Urinary bladder (tissue), 4 donors: ENCODE data around the gene NCKAP5. TPM values are rescaled to one million over a fixed set of nuclear protein-coding genes. Genes with fewer than 3 reads are reported as not detected.
"Not testable (repeated sequence)": the region's sequence is repeated elsewhere in the genome, so short reads cannot be mapped to it uniquely, and the experiment has no call there.

ENCODE experiments used
- DNase-seq: peaks from one replicate; pipeline ENCODE4 v3.0.0-alpha.2; 2015; ENCODE audit errors: extremely low spot score
- H3K27ac ChIP-seq: one replicate; pipeline ENCODE4 v1.5.1; 2013; ENCODE audit warnings: low read depth, mild to moderate bottlenecking, moderate library complexity
- H3K36me3 ChIP-seq: one replicate; pipeline ENCODE4 v1.6.1; 2013; ENCODE audit warnings: mild to moderate bottlenecking, moderate library complexity; ENCODE audit not compliant: insufficient read depth
- H3K4me1 ChIP-seq: one replicate; pipeline ENCODE4 v1.6.1; 2013; ENCODE audit warnings: mild to moderate bottlenecking, moderate library complexity; ENCODE audit not compliant: insufficient read depth
- H3K4me3 ChIP-seq: one replicate; pipeline ENCODE4 v1.5.1; 2013; ENCODE audit warnings: low read depth, low read length
- WGBS: extraction: QIAGEN DNeasy Blood & Tissue Kit; methylation state at CpG from one replicate; pipeline ENCODE4 v1.1.7; 2013; 5-methylcytosine and 5-hydroxymethylcytosine counted together
- polyA plus RNA-seq: library from polyadenylated mRNA; stranded (reverse); fragments of 200-250 nt; gene quantifications from one replicate; pipeline ENCODE4 v1.2.3, GENCODE V29; 2013
- total RNA-seq: library from RNA; depleted of rRNA; stranded (reverse); fragments of >200 nt; gene quantifications from one replicate; pipeline ENCODE4 v1.2.3, GENCODE V29; 2014
- donor health status: healthy with polysubstance abuse.
- donor health status: healthy.

The NCKAP5 gene
- total and polyA plus RNA-seq, 2 donors, result 0.32 to 14.4 TPM

- Histone ChIP-seq H3K27ac (no peak overlapping the region), H3K4me1 (no peaks in the 10 kb centered on the region), H3K4me3 (no peak overlapping the region), H3K36me3 (no peaks in the 10 kb centered on the region)
- DNase-seq, result no peak
Measured at GRCh38 chr2:133475610-133476009, 92.7 kb downstream of the NCKAP5 start.

GRCh38 chr2:133470446-133470845 lies 97.8 kb downstream of the NCKAP5 start:
- H3K4me3 ChIP-seq, H3K27ac ChIP-seq, H3K36me3 ChIP-seq, H3K4me1 ChIP-seq, DNase-seq: not testable (repeated sequence)
- WGBS, result 85% methylated on average over 11 of the region's 13 CpGs

GRCh38 chr2:133462811-133463210 lies 105.5 kb downstream of the NCKAP5 start:
- no peak for DNase-seq
- no peak overlapping the region for H3K4me3 ChIP-seq
- H3K27ac ChIP-seq, result no peak overlapping the region
- no peaks in the 10 kb centered on the region for H3K36me3 ChIP-seq
- H3K4me1 ChIP-seq, result no peaks in the 10 kb centered on the region
- 80% methylated on average over 6 of the region's 6 CpGs for WGBS

- H3K4me3 ChIP-seq, result no peak overlapping the region
- no peaks in the 10 kb centered on the region for H3K4me1 ChIP-seq
- no peaks in the 10 kb centered on the region for H3K36me3 ChIP-seq
- H3K27ac ChIP-seq, result no peak overlapping the region
- no peak for DNase-seq
- WGBS, result 87% methylated on average over 4 of the region's 4 CpGs
Measured at GRCh38 chr2:133461484-133461883, 106.8 kb downstream of the NCKAP5 start.

- H3K27ac ChIP-seq, result no peak overlapping the region
- no peaks in the 10 kb centered on the region for H3K4me1 ChIP-seq
- no peaks in the 10 kb centered on the region for H3K36me3 ChIP-seq
- H3K4me3 ChIP-seq, result no peak overlapping the region
- DNase-seq, result no peak
- 93% methylated on average over 3 of the region's 3 CpGs for WGBS
Measured at GRCh38 chr2:133459590-133459989, 108.7 kb downstream of the NCKAP5 start.

GRCh38 chr2:133458280-133458679 lies 110.0 kb downstream of the NCKAP5 start:
- no peaks in the 10 kb centered on the region for H3K4me1 ChIP-seq
- no peaks in the 10 kb centered on the region for H3K36me3 ChIP-seq
- H3K4me3 ChIP-seq, result no peak overlapping the region
- no peak for DNase-seq
- no peak overlapping the region for H3K27ac ChIP-seq
- 68% methylated on average over 3 of the region's 3 CpGs for WGBS

GRCh38 chr2:133457861-133458260 lies 110.4 kb downstream of the NCKAP5 start:
- DNase-seq, result no peak
- Histone ChIP-seq H3K27ac (no peak overlapping the region), H3K4me1 (no peaks in the 10 kb centered on the region), H3K36me3 (no peaks in the 10 kb centered on the region), H3K4me3 (no peak overlapping the region)
- WGBS, result 84% methylated on average over 4 of the region's 4 CpGs

- H3K27ac ChIP-seq, result no peak overlapping the region
- H3K4me3 ChIP-seq, result no peak overlapping the region
- no peak for DNase-seq
- no peaks in the 10 kb centered on the region for H3K4me1 ChIP-seq
- 90% methylated on average over 3 of the region's 3 CpGs for WGBS
- no peaks in the 10 kb centered on the region for H3K36me3 ChIP-seq
Measured at GRCh38 chr2:133456971-133457370, 111.3 kb downstream of the NCKAP5 start.

GRCh38 chr2:133456156-133456555 lies 112.1 kb downstream of the NCKAP5 start:
- WGBS, result 83% methylated on average over 5 of the region's 5 CpGs
- no peak overlapping the region for H3K27ac ChIP-seq
- no peak overlapping the region for H3K4me3 ChIP-seq
- DNase-seq, result no peak
- no peaks in the 10 kb centered on the region for H3K36me3 ChIP-seq
- no peaks in the 10 kb centered on the region for H3K4me1 ChIP-seq

- no peak overlapping the region for H3K27ac ChIP-seq
- no peaks in the 10 kb centered on the region for H3K36me3 ChIP-seq
- DNase-seq, result no peak
- H3K4me3 ChIP-seq, result no peak overlapping the region
- H3K4me1 ChIP-seq, result no peaks in the 10 kb centered on the region
- WGBS, result 64% methylated on average over 1 of the region's 1 CpG
Measured at GRCh38 chr2:133453032-133453431, 115.2 kb downstream of the NCKAP5 start.

GRCh38 chr2:133452583-133452982 lies 115.7 kb downstream of the NCKAP5 start:
- Histone ChIP-seq H3K36me3 (no peaks in the 10 kb centered on the region), H3K27ac (no peak overlapping the region), H3K4me3 (no peak overlapping the region), H3K4me1 (no peaks in the 10 kb centered on the region)
- DNase-seq, result no peak
- WGBS, result 88% methylated on average over 2 of the region's 2 CpGs

- DNase-seq, result no peak
- no peaks in the 10 kb centered on the region for H3K4me1 ChIP-seq
Measured at GRCh38 chr2:133452146-133452545, 116.1 kb downstream of the NCKAP5 start.

GRCh38 chr2:133448195-133448594 lies 120.1 kb downstream of the NCKAP5 start:
- H3K36me3 ChIP-seq, result peaks cover 2% of the 10 kb centered on the region
- WGBS, result 93% methylated on average over 5 of the region's 5 CpGs
- no peak overlapping the region for H3K4me3 ChIP-seq
- no peak for DNase-seq
- H3K27ac ChIP-seq, result no peak overlapping the region
- no peaks in the 10 kb centered on the region for H3K4me1 ChIP-seq

More at GRCh38 chr2:133452146-133452545, 116.1 kb downstream of the NCKAP5 start:
- no peak overlapping the region for H3K27ac ChIP-seq
- no peak overlapping the region for H3K4me3 ChIP-seq
- no peaks in the 10 kb centered on the region for H3K36me3 ChIP-seq

GRCh38 chr2:133447303-133447702 lies 121.0 kb downstream of the NCKAP5 start:
- Histone ChIP-seq H3K36me3 (peaks cover 2% of the 10 kb centered on the region), H3K27ac (no peak overlapping the region), H3K4me1 (no peaks in the 10 kb centered on the region), H3K4me3 (no peak overlapping the region)
- WGBS, result 93% methylated on average over 5 of the region's 5 CpGs
- no peak for DNase-seq

- H3K4me1 ChIP-seq, result no peaks in the 10 kb centered on the region
- WGBS, result 55% methylated on average over 3 of the region's 3 CpGs
Measured at GRCh38 chr2:133444465-133444864, 123.8 kb downstream of the NCKAP5 start.

More at GRCh38 chr2:133444465-133444864, 123.8 kb downstream of the NCKAP5 start:
- Histone ChIP-seq H3K27ac (no peak overlapping the region), H3K36me3 (peaks cover 2% of the 10 kb centered on the region), H3K4me3 (no peak overlapping the region)
- no peak for DNase-seq
